Thymus (tissue), 11 donors: Measurements from ENCODE around the gene RABGAP1L. TPM values are rescaled to one million over a fixed set of nuclear protein-coding genes. Genes with fewer than 3 reads are reported as not detected.
A peak's percentile ranks its signal among the peaks of the same experiment; 100 is the strongest.

Source experiments
- DNase-seq, 9 donors: peaks; one replicate each; pipeline ENCODE4 v3.0.0-alpha.2; 2013; ENCODE audit warnings: low spot score in 9 of 9, low read depth in 6 of 9, missing footprints in 1 of 9
- H3K27ac ChIP-seq, 2 donors: one replicate each; pipeline ENCODE4 v1.5.1; 2013; ENCODE audit warnings: control low read depth in 1 of 2, low read depth in 1 of 2, low read length in 1 of 2, mild to moderate bottlenecking in 1 of 2, moderate library complexity in 1 of 2
- H3K27me3 ChIP-seq, 2 donors: one replicate each; pipeline ENCODE4 v1.5.1; 2013; ENCODE audit warnings: low read length in 1 of 2; ENCODE audit not compliant: control insufficient read depth in 2 of 2, insufficient read depth in 1 of 2
- H3K36me3 ChIP-seq, 2 donors: one replicate each; pipeline ENCODE4 v1.5.1; 2013; ENCODE audit warnings: low read length in 1 of 2, mild to moderate bottlenecking in 1 of 2, moderate library complexity in 1 of 2; ENCODE audit not compliant: control insufficient read depth in 2 of 2, insufficient read depth in 2 of 2
- H3K4me1 ChIP-seq, 2 donors: one replicate each; pipeline ENCODE4 v1.5.1; 2013; ENCODE audit warnings: low read length in 2 of 2; ENCODE audit not compliant: control insufficient read depth in 2 of 2, insufficient read depth in 2 of 2
- H3K4me3 ChIP-seq, 2 donors: one replicate each; pipeline ENCODE4 v1.5.1; 2013; ENCODE audit warnings: low read length in 2 of 2, control low read depth in 1 of 2, mild to moderate bottlenecking in 1 of 2
- H3K9me3 ChIP-seq, 2 donors: one replicate each; pipeline ENCODE4 v1.5.1; 2013; ENCODE audit warnings: low read length in 1 of 2, mild to moderate bottlenecking in 1 of 2; ENCODE audit not compliant: control insufficient read depth in 2 of 2, insufficient read depth in 1 of 2
- WGBS: extraction: QIAGEN DNeasy Blood & Tissue Kit; methylation state at CpG from one replicate; pipeline ENCODE4 v1.1.7; 2013; 5-methylcytosine and 5-hydroxymethylcytosine counted together
- polyA plus RNA-seq: library from polyadenylated mRNA; stranded (reverse); fragments of 200-250 nt; gene quantifications from one replicate; pipeline ENCODE4 v1.2.3, GENCODE V29; 2013
- total RNA-seq: library from RNA; stranded (reverse); fragments of 120-200 nt; gene quantifications from one replicate; pipeline ENCODE4 v1.2.4, GENCODE V29; 2013
- donor health status: healthy.

Gene RABGAP1L
- total and polyA plus RNA-seq, 2 donors, result 30.6 to 37.4 TPM

GRCh38 chr1:174712541-174712940 lies 553.2 kb downstream of the RABGAP1L start:
- no peak for DNase-seq
- no peaks in the 10 kb centered on the region for H3K27me3 ChIP-seq
- no peaks in the 10 kb centered on the region for H3K36me3 ChIP-seq
- H3K4me1 ChIP-seq, result no peaks in the 10 kb centered on the region
- 94% methylated on average over 8 of the region's 8 CpGs for WGBS
- H3K4me3 ChIP-seq, result no peak overlapping the region
- H3K9me3 ChIP-seq, result peaks cover 0 to 5% of the 10 kb centered on the region in 2 donors
- no peak overlapping the region for H3K27ac ChIP-seq

GRCh38 chr1:174713796-174714195 lies 554.5 kb downstream of the RABGAP1L start:
- WGBS, result 78% methylated on average over 1 of the region's 1 CpG
- no peaks in the 10 kb centered on the region for H3K4me1 ChIP-seq
- no peaks in the 10 kb centered on the region for H3K27me3 ChIP-seq
- no peak for DNase-seq
- no peak overlapping the region for H3K27ac ChIP-seq
- peaks cover 0 to 5% of the 10 kb centered on the region in 2 donors for H3K9me3 ChIP-seq
- no peak overlapping the region for H3K4me3 ChIP-seq
- no peaks in the 10 kb centered on the region for H3K36me3 ChIP-seq

GRCh38 chr1:174719194-174719593 lies 559.9 kb downstream of the RABGAP1L start:
- H3K9me3 ChIP-seq, result no peaks in the 10 kb centered on the region

GRCh38 chr1:174720618-174721017 lies 561.3 kb downstream of the RABGAP1L start:
- no peaks in the 10 kb centered on the region for H3K27me3 ChIP-seq
- no peaks in the 10 kb centered on the region for H3K36me3 ChIP-seq
- no peaks in the 10 kb centered on the region for H3K4me1 ChIP-seq
- no peak overlapping the region for H3K4me3 ChIP-seq
- H3K27ac ChIP-seq, result no peak overlapping the region
- DNase-seq, result no peak
- H3K9me3 ChIP-seq, result no peaks in the 10 kb centered on the region
- WGBS, result 96% methylated on average over 1 of the region's 1 CpG

More at GRCh38 chr1:174719194-174719593, 559.9 kb downstream of the RABGAP1L start:
- Histone ChIP-seq H3K4me3 (no peak overlapping the region), H3K27me3 (no peaks in the 10 kb centered on the region), H3K27ac (no peak overlapping the region), H3K4me1 (no peaks in the 10 kb centered on the region), H3K36me3 (no peaks in the 10 kb centered on the region)
- DNase-seq, result no peak
- 98% methylated on average over 2 of the region's 2 CpGs for WGBS

GRCh38 chr1:174721246-174721645 lies 561.9 kb downstream of the RABGAP1L start:
- Histone ChIP-seq H3K36me3 (no peaks in the 10 kb centered on the region), H3K27ac (no peak overlapping the region), H3K4me1 (no peaks in the 10 kb centered on the region), H3K9me3 (no peaks in the 10 kb centered on the region), H3K27me3 (no peaks in the 10 kb centered on the region), H3K4me3 (no peak overlapping the region)
- DNase-seq, result no peak
- WGBS, result 97% methylated on average over 2 of the region's 2 CpGs

- Histone ChIP-seq H3K9me3 (no peaks in the 10 kb centered on the region), H3K4me1 (no peaks in the 10 kb centered on the region), H3K4me3 (no peak overlapping the region), H3K27me3 (no peaks in the 10 kb centered on the region), H3K27ac (no peak overlapping the region), H3K36me3 (no peaks in the 10 kb centered on the region)
- DNase-seq, result no peak
Observed at GRCh38 chr1:174723816-174724215, 564.5 kb downstream of the RABGAP1L start.

- Histone ChIP-seq H3K36me3 (no peaks in the 10 kb centered on the region), H3K27ac (no peak overlapping the region), H3K4me3 (no peak overlapping the region), H3K4me1 (no peaks in the 10 kb centered on the region), H3K9me3 (no peaks in the 10 kb centered on the region), H3K27me3 (no peaks in the 10 kb centered on the region)
- DNase-seq, result no peak
Observed at GRCh38 chr1:174724219-174724618, 564.9 kb downstream of the RABGAP1L start.

GRCh38 chr1:174726167-174726879 lies 567.0 kb downstream of the RABGAP1L start:
- peak in 2 of 9 donors; percentile 9 to 23 for DNase-seq
- Histone ChIP-seq H3K4me1 (no peaks in the 10 kb centered on the region), H3K4me3 (no peak overlapping the region), H3K36me3 (no peaks in the 10 kb centered on the region), H3K9me3 (no peaks in the 10 kb centered on the region), H3K27ac (no peak overlapping the region), H3K27me3 (no peaks in the 10 kb centered on the region)
- 82% methylated on average over 2 of the region's 2 CpGs for whole genome bisulfite sequencing

GRCh38 chr1:174726880-174727585 lies 567.7 kb downstream of the RABGAP1L start:
- H3K27me3 ChIP-seq, result no peaks in the 10 kb centered on the region
- H3K27ac ChIP-seq, result no peak overlapping the region
- H3K4me3 ChIP-seq, result no peak overlapping the region
- no peaks in the 10 kb centered on the region for H3K9me3 ChIP-seq
- WGBS, result 96% methylated on average over 4 of the region's 4 CpGs
- H3K4me1 ChIP-seq, result no peaks in the 10 kb centered on the region
- no peaks in the 10 kb centered on the region for H3K36me3 ChIP-seq
- no peak for DNase-seq
